Tibial artery (tissue), 4 donors: ENCODE measurements around the gene CRYBB2.

Experiments
- DNase-seq, 2 donors: peaks; one replicate each; pipeline ENCODE4 v3.0.0-alpha.2; 2019
- H3K27ac ChIP-seq, 2 donors: fragments of 200-600 bp; sonication (generic) in 1 of 2; 1 replicate in 1 of 2; 2 replicates in 1 of 2; pipeline ENCODE4 v1.5.1; 2018 to 2019; ENCODE audit warnings: mild to moderate bottlenecking in 1 of 2
- H3K27me3 ChIP-seq, 2 donors: fragments of 200-600 bp; sonication (generic) in 1 of 2; one replicate each; pipeline versions ENCODE4 v1.5.1 to v1.6.0; 2016 to 2019
- H3K36me3 ChIP-seq, 3 donors: fragments of 200-600 bp; sonication (generic) in 2 of 3; one replicate each; pipeline ENCODE4 v1.5.1; 2016 to 2019; ENCODE audit warnings: mild to moderate bottlenecking in 2 of 3
- H3K4me1 ChIP-seq, 4 donors: fragments of 200-600 bp; sonication (generic) in 2 of 4; 1 replicate in 3 of 4; 2 replicates in 1 of 4; pipeline ENCODE4 v1.5.1; 2016 to 2019
- H3K4me3 ChIP-seq, 2 donors: fragments of 200-600 bp; sonication (generic) in 1 of 2; 1 replicate in 1 of 2; 2 replicates in 1 of 2; pipeline ENCODE4 v1.5.1; 2018 to 2019; ENCODE audit warnings: mild to moderate bottlenecking in 2 of 2
- H3K9me3 ChIP-seq, 3 donors: fragments of 200-600 bp; sonication (generic) in 1 of 3; one replicate each; pipeline ENCODE4 v1.5.1; 2016 to 2019
- intact Hi-C: fragments of 100-400 bp; cut with DNase I; formaldehyde crosslinking; loops from one replicate; pipeline ENCODE4 v1.15.0; 2023; ENCODE audit warnings: low total_unique reads
- TF ChIP-seq, protein P1 (sequence below), 2 experiments: fragments of 200-600 bp in 1 of 2; fragments of 450-650 bp in 1 of 2; IDR thresholded peaks; one replicate each; pipeline ENCODE4 v1.5.1; 2017 to 2019; ENCODE audit warnings: antibody characterized with exemption in 2 of 2, mild to moderate bottlenecking in 1 of 2, moderate library complexity in 1 of 2

CRYBB2 gene

DNA sequence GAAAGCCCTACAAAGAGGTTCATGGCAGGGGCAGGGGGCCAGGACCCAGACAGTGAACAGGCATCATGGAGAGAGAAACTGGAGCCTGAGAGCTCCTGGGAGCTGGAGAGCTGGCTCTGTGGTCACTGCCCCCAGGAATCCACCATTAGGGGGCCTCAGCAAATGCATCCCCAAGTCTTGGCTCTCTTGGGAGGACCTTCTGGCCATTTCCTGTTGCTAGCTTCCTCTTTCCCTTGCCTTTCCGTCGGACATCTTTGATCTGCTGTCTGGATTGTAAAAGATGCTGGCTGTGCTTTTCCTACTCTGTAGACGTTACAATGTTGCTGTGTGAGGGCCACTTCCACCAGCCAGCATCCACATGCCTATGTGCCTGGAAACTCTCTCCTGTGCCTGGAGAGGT is 7.1 kb upstream of the CRYBB2 start:
- TF ChIP-seq, protein P1, sequence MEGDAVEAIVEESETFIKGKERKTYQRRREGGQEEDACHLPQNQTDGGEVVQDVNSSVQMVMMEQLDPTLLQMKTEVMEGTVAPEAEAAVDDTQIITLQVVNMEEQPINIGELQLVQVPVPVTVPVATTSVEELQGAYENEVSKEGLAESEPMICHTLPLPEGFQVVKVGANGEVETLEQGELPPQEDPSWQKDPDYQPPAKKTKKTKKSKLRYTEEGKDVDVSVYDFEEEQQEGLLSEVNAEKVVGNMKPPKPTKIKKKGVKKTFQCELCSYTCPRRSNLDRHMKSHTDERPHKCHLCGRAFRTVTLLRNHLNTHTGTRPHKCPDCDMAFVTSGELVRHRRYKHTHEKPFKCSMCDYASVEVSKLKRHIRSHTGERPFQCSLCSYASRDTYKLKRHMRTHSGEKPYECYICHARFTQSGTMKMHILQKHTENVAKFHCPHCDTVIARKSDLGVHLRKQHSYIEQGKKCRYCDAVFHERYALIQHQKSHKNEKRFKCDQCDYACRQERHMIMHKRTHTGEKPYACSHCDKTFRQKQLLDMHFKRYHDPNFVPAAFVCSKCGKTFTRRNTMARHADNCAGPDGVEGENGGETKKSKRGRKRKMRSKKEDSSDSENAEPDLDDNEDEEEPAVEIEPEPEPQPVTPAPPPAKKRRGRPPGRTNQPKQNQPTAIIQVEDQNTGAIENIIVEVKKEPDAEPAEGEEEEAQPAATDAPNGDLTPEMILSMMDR (IDR thresholded peaks at IDR 0.05), result no peak
- Histone ChIP-seq H3K27ac (no peak overlapping the region), H3K4me3 (no peak overlapping the region), H3K9me3 (no peaks in the 10 kb centered on the region), H3K4me1 (no peaks in the 10 kb centered on the region), H3K27me3 (no peaks in the 10 kb centered on the region), H3K36me3 (no peaks in the 10 kb centered on the region)
- DNase-seq, result no peak
- intact Hi-C loops, result no loop called here

DNA sequence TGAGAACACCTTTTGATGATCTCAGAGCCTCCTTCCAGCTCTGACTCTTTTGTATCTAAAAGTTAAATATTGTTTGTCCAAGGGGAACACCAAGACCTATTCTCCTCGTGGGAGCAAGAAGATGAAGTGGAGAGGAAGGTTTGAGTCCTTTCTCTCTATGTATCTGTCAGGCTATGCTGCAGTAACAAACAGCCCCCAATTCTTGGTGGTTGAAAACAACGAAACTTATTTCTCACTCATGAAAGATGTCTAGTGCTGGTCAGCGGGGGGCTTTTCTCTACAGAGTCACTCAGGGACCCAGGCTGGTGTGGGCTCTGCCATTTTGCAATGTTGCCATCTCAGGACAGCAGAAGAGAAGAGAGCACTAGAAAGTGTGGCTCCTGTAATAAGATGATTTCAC is 6.2 kb upstream of the CRYBB2 start:
- TF ChIP-seq, protein P1 (IDR thresholded peaks at IDR 0.05), result no peak
- Histone ChIP-seq H3K9me3 (no peaks in the 10 kb centered on the region), H3K4me1 (no peaks in the 10 kb centered on the region), H3K27me3 (no peaks in the 10 kb centered on the region), H3K27ac (no peak overlapping the region), H3K36me3 (no peaks in the 10 kb centered on the region), H3K4me3 (no peak overlapping the region)
- intact Hi-C loops, result no loop called here
- no peak for DNase-seq

DNA sequence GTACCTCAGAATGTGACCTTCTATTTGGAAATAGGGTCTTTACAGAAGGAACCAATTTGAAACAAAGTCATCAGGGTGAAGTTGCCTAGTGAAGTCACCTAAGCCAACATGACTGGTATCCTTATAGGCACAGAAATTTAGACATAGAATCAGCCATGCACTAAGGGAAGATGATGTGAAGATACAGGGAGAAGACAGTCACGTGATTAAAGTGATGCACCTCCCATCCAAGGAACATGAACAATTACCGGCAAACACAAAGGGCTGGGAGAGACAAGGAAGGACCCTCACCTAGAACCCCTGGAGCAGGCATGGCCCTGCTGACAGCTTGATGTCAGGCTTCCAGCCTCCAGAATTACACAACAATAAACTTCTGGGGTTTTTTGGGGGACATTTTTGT is 3.2 kb upstream of the CRYBB2 start:
- intact Hi-C loops, result no loop called here
- H3K4me3 ChIP-seq, result no peak overlapping the region
- H3K36me3 ChIP-seq, result no peaks in the 10 kb centered on the region
- no peaks in the 10 kb centered on the region for H3K4me1 ChIP-seq
- TF ChIP-seq, protein P1 (IDR thresholded peaks at IDR 0.05), result no peak
- DNase-seq, result no peak
- H3K9me3 ChIP-seq, result no peaks in the 10 kb centered on the region
- H3K27ac ChIP-seq, result no peak overlapping the region
- H3K27me3 ChIP-seq, result no peaks in the 10 kb centered on the region

DNA sequence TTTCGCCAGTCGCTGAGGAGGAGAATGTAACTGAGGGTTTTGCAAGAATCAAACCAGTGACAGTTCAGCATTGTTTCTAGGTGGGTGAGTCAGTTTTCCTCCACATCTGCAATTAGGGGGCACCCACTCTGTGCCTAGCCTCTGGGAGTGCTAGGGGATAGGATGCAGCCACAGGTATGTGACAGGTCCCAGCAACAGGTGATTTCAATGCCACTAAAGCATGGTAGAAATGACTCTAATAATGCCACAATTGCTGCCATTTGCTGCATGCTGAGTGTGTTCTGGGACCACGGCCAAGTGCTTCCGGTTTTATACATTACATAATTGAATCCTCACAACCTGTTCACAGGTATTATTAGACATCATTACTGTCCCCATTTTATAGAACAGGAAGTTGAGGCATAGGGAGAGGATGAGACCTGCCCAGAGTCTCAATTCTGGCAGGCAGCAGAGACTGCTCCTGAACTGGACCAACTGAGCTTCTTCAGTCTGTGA is 556 bp downstream of the CRYBB2 start:
- Histone ChIP-seq H3K36me3 (no peaks in the 10 kb centered on the region), H3K4me1 (no peaks in the 10 kb centered on the region), H3K27me3 (no peaks in the 10 kb centered on the region), H3K27ac (no peak overlapping the region), H3K9me3 (no peaks in the 10 kb centered on the region), H3K4me3 (no peak overlapping the region)
- intact Hi-C loops, result no loop called here
- DNase-seq, result no peak
- TF ChIP-seq, protein P1 (IDR thresholded peaks at IDR 0.05), result no peak

DNA sequence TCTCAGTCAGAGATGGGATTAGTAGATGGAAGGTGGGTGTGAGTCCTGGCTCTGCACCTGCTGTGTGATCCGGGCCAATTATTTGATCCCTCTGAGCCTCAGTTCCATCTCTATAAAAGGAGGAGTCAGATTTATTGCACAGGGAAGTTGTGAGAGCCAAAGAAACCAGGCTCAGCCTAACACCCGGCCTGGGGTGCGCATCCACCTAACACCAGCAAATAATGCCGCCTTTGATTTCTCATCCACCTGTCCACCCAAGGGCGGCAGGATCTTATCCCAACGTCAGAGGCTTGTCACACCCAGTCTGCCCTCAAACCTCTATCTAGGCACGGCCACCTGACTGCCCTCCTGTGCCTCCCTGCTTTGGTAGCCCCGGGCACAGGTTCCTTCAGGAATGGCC is 2.4 kb downstream of the CRYBB2 start:
- Histone ChIP-seq H3K27me3 (no peaks in the 10 kb centered on the region), H3K9me3 (no peaks in the 10 kb centered on the region), H3K4me3 (no peak overlapping the region), H3K4me1 (no peaks in the 10 kb centered on the region), H3K27ac (no peak overlapping the region), H3K36me3 (no peaks in the 10 kb centered on the region)
- TF ChIP-seq, protein P1 (IDR thresholded peaks at IDR 0.05), result no peak
- DNase-seq, result no peak
- intact Hi-C loops, result no loop called here

DNA sequence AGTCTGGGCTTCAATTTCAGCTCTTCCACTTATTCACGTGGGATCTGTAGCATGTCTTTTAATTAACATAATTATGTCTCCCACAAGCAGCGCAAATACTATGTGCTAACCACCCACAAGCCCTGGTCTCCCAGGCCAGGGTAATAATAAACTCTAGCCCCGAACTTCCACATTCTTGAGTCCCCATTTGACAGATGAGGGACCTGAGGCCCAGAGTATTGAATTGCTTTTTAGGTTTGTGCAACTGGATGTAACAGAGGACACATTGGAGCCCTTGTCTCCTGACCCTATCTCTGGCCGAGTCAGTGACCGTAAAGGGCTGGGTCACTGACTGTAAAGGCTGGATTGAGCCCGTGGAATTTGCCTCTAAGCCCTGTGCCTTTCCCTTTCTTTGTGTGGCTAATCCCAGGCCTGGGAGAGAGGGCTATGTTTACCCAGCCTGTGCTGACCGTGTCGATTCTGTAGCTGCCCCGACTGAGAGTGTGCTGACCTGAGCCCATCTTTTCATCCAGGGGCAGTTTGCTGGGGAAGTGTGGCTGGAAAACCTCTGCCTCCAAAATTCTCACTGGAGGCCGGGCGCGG is 3.9 kb downstream of the CRYBB2 start:
- Histone ChIP-seq H3K9me3 (no peaks in the 10 kb centered on the region), H3K4me3 (no peak overlapping the region), H3K27me3 (no peaks in the 10 kb centered on the region), H3K27ac (no peak overlapping the region), H3K4me1 (no peaks in the 10 kb centered on the region), H3K36me3 (no peaks in the 10 kb centered on the region)
- no peak for DNase-seq
- TF ChIP-seq, protein P1 (IDR thresholded peaks at IDR 0.05), result no peak
- intact Hi-C loops, result no loop called here
